Gastrocnemius medialis (tissue), 4 donors: Measurements from ENCODE around the gene ESPNL. TPM values are rescaled to one million over a fixed set of nuclear protein-coding genes. Genes with fewer than 3 reads are reported as not detected.

ENCODE experiments used
- ATAC-seq, 2 donors: fragments of 150-250 bp; one replicate each; pipeline ENCODE4 v1.9.1; 2016
- DNase-seq, 2 donors: peaks; one replicate each; pipeline ENCODE4 v3.0.0-alpha.2; 2019
- H3K27ac ChIP-seq, 4 donors: fragments of 200-600 bp; sonication (generic); 1 replicate in 1 of 4; 2 replicates in 3 of 4; pipeline ENCODE4 v1.5.1; 2016 to 2018; ENCODE audit warnings: mild to moderate bottlenecking in 2 of 4, moderate library complexity in 1 of 4
- H3K27me3 ChIP-seq, 3 donors: fragments of 200-600 bp; sonication (generic) in 2 of 3; 1 replicate in 1 of 3; 2 replicates in 2 of 3; pipeline versions ENCODE4 v1.5.1 to v1.6.0; 2016 to 2019; ENCODE audit warnings: mild to moderate bottlenecking in 1 of 3, moderate library complexity in 1 of 3
- H3K36me3 ChIP-seq, 2 donors: fragments of 200-600 bp; sonication (generic) in 1 of 2; one replicate each; pipeline ENCODE4 v1.5.1; 2017 to 2018
- H3K4me1 ChIP-seq, 2 donors: fragments of 200-600 bp; sonication (generic) in 1 of 2; one replicate each; pipeline ENCODE4 v1.5.1; 2016 to 2017; ENCODE audit warnings: mild to moderate bottlenecking in 2 of 2
- H3K4me3 ChIP-seq, 4 donors: fragments of 200-600 bp; sonication (generic) in 3 of 4; 1 replicate in 1 of 4; 2 replicates in 3 of 4; pipeline ENCODE4 v1.5.1; 2016 to 2019; ENCODE audit warnings: mild to moderate bottlenecking in 2 of 4
- H3K9me3 ChIP-seq, 3 donors: fragments of 200-600 bp; sonication (generic) in 2 of 3; 1 replicate in 1 of 3; 2 replicates in 2 of 3; pipeline ENCODE4 v1.5.1; 2016 to 2019
- CTCF ChIP-seq, 5 experiments: fragments of 450-650 bp in 3 of 5; fragments of 200-600 bp in 2 of 5; sonication (generic) in 2 of 5; IDR thresholded peaks in 4 of 5; conservative IDR thresholded peaks in 1 of 5; 1 replicate in 4 of 5; 2 replicates in 1 of 5; pipeline ENCODE4 v1.5.1; 2016 to 2019; ENCODE audit warnings: antibody characterized with exemption in 5 of 5, mild to moderate bottlenecking in 3 of 5, moderate library complexity in 3 of 5
- POLR2A ChIP-seq, 2 donors: fragments of 450-650 bp; IDR thresholded peaks; one replicate each; pipeline ENCODE4 v1.6.1; 2017; ENCODE audit warnings: antibody characterized with exemption in 2 of 2, mild to moderate bottlenecking in 2 of 2, moderate library complexity in 2 of 2
- in situ Hi-C, 4 donors: fragments of 200-750 bp; cut with MboI; loops; one replicate each; pipeline versions ENCODE4 v1.15.0 to v1.8.0; 2017; ENCODE audit warnings: low sequenced_read_pairs in 4 of 4
- intact Hi-C: fragments of 100-400 bp; cut with DNase I; formaldehyde crosslinking; loops from one replicate; pipeline ENCODE4 v1.15.1; 2023; ENCODE audit warnings: low total_unique reads
- total RNA-seq, 4 donors: library from RNA; depleted of rRNA; stranded (reverse); fragments of >200 nt; gene quantifications; one replicate each; pipeline versions ENCODE4 v1.1.0 to v1.2.3, GENCODE V29; 2016

ESPNL gene
- total RNA-seq, 4 donors from 2014 or later: 0.11 TPM; not detected in 3

GRCh38 chr2:238182362-238182761 is 82.2 kb downstream of the ESPNL start:
- intact Hi-C loops (no loop called here), in situ Hi-C loops (no loop called here)
- Histone ChIP-seq H3K9me3 (no peaks in the 10 kb centered on the region), H3K27ac (no peak overlapping the region), H3K4me1 (no peaks in the 10 kb centered on the region), H3K27me3 (no peaks in the 10 kb centered on the region), H3K4me3 (no peak overlapping the region), H3K36me3 (peaks cover 0 to 100% of the 10 kb centered on the region in 2 donors)
- no peak for ATAC-seq
- no peak for TF ChIP-seq CTCF (IDR thresholded peaks at IDR 0.05 in 4 of 5, conservative IDR thresholded peaks at IDR 0.05 in 1 of 5)
- no peak for TF ChIP-seq POLR2A (IDR thresholded peaks at IDR 0.05)
- no peak for DNase-seq

Other genes starting within 250 kb of the ESPNL start
- gene RAMP1, start 240.7 kb upstream of the ESPNL start, total RNA-seq: 100 to 1,000 TPM in 1 of 4 donors, 10 to 100 TPM in 3; 28.7 to 168 (median 71.8) TPM
- gene UBE2F, start 133.3 kb upstream of the ESPNL start, total RNA-seq: 10 to 100 TPM; 67.3 to 97.3 (median 81.2) TPM
- gene SCLY, start 39.3 kb upstream of the ESPNL start, total RNA-seq: 1 to 10 TPM; 3.3 to 9.7 (median 5.6) TPM
- 100 to 1,000 TPM in 3 of 4 donors, 10 to 100 TPM in 1; 37.9 to 224 (median 142) TPM for gene KLHL30, start 38.3 kb downstream of the ESPNL start, total RNA-seq
- gene ERFE, start 58.6 kb downstream of the ESPNL start, total RNA-seq: 1 to 10 TPM in 2 of 4 donors, under 1 TPM in 2; 0.46 to 3.3 (median 1.3) TPM
- 10 to 100 TPM; 16.6 to 30.1 (median 23.3) TPM for gene ILKAP, start 103.4 kb downstream of the ESPNL start, total RNA-seq
- 10 to 100 TPM; 10.9 to 49.1 (median 27.2) TPM for gene HES6, start 139.7 kb downstream of the ESPNL start, total RNA-seq
- 1 to 10 TPM; 4.1 to 7.5 (median 6.7) TPM for gene PER2, start 188.3 kb downstream of the ESPNL start, total RNA-seq
- gene TRAF3IP1, start 220.2 kb downstream of the ESPNL start, total RNA-seq: 10 to 100 TPM in 2 of 4 donors, 1 to 10 TPM in 2; 8.5 to 20.8 (median 10.9) TPM